Islet precursor cell (in vitro differentiated cells): ENCODE data around the gene C8G.

Experiments
- DNase-seq: peaks from one replicate; pipeline ENCODE4 v3.0.0-alpha.2; 2018

Gene C8G

DNA sequence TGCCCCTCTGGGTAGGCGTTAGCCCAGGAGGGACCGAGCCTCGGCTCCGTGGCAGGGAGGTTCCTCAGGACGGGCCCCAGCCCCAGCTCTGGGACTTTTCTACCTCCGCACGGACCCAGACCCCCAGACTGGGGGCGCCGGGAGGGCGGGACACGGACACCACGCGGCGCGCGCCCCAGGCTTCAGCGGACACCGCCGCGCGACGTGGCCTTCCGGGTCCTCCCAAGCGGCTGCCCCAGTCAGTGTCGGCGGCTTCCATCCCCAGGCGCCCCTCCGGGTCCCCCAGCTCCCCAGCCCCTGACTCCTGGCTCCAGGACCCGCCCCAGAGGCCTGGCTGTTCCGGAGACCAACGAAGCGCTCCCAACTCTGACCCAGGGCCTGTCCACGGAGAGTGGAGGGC, 40.8 kb downstream of the C8G start:
- no peak for DNase-seq

DNA sequence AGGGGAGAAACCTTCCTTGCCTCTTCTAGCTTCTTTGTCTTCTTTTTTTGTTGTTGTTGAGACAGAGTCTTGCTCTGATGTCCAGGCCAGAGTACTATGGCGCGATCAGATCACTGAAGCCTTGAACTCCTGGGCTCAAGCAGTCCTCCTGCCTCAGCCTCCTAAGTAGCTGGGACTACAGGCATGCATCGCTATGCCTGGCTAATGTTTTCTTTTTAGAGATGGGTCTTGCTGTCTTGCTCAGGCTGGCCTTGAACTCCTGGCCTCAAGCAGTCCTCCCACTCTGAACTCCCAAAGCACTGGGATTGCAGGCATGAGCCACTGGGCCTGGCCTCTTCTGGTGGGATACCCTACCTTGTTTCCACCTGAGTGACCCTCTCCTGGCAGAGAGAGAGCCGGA, 43.8 kb downstream of the C8G start:
- DNase-seq, result no peak

DNA sequence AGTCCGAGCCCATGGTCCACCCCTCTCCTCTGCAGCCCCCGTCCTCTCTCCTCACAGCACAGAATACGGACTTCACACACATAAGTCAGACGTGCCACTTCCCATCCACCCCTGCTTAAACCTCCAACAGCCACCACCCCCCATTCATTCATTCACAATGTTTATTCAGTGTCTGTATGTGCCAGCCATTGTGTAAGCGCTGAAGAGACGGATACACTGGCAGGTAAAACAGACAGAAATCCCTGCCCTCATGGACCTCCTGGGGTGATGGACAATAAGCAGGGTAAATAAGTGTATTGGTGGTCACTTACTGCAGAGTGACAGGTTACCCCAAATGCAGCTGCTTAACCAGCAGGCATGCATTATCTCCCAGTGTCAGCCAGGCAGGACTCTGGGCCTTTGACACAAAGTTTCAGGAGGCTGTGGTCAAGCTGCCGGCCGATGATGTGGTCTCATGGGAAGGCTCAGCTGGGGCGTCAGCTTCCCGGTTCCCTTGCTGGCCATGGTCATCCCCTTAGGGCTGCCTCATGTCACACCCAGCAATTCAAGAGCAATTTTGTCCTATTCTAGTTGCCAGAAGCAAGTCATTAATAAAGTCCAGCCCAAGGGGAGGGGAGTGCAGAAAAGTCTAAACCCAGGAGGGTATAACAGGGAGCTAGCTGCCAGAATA, 45.3 kb downstream of the C8G start:
- no peak for DNase-seq

DNA sequence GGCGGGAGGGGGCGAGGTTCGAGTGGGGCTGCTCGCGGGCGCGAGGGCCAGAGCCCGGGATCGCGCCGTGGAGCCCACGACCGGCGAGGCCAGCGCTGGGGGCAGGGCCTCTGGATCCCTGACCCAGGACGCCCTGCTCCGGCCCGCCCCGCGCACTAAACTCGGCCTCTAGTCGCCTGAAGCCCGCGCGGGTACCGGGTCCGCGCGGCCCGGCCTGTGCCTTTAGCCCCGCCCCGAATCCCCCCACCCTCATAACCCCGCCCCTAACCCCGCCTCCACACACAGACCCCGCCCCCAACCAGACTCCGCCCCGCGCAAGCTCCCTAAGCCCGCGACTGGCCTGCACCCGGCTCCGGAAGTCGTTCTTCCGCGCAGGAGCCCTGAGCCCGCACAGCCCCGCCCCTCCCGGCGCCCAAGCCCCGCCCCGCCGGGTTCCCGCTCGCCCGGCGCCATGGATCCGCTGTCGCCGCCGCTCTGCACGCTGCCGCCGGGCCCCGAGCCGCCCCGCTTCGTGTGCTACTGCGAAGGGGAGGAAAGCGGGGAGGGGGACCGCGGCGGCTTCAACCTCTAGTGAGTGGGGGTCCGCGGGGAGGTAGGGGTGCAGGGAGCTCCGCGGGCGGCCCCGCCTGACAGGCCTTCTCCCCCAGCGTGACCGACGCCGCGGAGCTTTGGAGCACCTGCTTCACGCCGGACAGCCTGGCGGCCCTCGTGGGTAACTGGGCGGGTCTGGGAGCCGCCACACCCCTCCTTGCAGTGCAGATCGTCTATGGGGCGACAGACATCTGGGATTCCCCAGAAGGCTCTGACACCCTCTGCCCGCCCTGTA, 47.2 kb downstream of the C8G start, which contains the start of gene PAXX:
Gene PAXX, plus strand, starts transcription at position 430 of the 826 bp plus-strand sequence. Its CDS starts 22 bp downstream, at position 452.
- peak; percentile 93 for DNase-seq

DNA sequence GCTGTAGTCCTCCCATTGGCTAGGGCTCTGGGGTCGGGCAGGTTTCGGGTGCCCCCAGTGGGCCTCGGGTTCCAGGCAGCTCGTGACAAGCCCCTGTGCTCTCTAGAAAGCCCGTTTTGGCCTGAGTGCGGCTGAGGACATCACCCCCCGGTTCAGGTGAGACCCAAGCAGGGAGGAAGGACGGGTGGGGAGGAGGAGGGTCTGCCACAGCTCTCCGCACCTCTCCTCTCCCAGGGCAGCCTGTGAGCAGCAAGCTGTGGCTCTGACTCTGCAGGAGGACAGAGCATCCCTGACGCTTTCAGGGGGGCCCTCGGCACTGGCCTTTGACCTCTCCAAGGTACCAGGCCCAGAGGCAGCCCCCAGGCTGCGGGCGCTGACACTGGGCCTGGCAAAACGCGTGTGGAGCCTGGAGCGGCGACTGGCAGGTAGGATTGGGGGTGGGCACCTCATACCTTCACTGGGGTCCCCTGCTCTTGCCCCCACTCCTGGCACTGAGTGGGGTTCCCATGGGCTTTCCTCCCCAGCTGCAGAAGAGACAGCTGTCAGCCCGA, 47.9 kb downstream of the C8G start:
- no peak for DNase-seq

DNA sequence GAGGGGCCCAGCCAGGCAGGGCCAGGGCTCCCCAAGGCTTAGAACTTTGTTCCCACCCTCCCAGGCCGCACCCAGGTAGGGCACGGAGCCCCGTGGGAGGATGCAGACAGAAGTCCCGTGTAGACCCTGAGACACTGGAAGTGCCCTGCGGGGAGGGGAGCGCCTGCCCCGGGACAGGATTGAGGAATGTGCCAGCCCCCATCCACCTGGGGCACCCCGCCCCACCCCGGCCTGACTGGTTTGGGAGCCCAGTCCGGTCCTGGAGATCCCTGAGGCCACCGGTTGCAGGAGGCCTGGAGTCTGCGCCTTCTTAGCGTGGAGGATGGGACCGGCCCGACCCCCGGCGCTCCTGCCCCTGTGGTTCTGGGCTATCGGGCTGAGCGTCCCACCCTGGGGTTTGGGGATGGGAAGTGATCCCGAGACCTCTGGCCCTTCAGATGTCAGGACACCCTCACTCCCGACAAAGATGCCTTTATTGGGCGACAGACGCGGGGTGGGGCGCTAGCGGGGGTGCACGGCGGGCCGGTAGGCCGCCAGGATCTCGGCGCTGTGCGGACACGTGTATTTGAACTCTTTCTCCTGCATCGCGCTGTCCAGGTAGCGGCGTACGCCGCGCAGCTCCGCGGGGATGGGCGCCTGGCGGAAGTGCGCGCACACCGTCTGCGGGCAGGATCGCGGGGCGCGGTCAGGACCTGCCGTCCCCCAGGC, 49.3 kb downstream of the C8G start:
- DNase-seq, result no peak

DNA sequence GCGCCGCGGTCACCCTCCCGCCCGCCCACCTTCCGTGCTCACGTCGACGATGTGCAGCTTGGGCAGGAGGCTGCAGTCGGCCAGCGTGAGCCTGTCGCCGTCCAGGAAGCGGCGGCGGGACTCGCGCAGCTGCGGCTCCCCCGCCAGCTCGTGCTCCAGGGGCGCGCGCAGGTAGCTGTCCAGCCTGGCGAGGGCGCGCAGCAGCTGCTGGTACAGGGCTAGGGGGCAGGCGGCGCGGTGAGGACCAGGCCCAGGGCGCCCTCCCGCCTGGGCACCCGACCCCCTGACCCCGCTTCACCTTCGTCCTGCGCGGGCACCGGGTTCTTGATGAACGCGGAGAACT, 49.8 kb downstream of the C8G start:
- DNase-seq, result no peak

DNA sequence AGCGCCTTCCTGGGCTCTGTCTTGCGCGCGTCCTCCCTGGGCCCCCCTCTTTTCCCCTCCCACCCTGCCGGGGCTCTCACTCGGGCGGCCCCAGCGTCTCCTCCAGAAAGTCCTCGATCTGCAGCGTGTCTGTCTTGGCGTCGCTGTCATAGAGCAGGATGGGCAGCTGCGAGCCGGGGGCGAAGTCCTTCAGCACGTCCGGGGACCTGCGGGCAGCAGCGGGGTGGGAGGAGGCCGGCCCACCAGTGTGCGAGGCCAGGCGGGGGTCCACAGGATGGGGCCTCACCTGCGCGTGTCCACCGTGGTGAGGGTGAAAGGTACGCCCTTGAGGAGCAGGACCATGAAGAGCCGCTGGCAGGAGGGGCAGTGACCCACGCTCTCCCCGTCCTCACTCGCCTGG, 50.3 kb downstream of the C8G start:
- no peak for DNase-seq

DNA sequence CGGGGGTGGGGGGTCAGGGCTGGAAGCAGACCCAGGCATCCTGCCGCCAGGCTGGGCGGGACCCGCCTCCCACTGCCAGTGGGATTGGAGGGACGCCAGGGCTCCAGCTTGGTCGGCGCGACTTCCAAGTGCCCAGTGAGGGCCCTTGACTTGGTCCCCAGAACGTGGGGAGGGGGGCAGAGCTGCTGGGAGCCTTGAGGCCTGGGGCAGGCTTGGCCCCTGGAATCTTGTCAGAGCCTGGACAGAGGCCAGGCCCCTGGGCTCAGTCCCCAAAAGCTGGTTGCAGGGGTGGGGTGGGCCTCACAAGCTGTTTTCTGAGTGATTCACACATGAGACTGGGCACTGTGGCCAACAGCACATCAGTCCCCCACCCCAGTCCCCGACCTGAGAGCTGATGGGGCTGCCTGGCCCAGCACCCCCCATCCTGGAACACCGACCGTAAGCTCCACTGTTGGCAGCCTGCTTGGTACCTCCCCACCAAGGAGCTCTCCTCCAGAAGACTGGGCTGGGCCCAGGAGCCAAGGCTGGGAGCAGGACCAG, 50.8 kb downstream of the C8G start:
- DNase-seq, result no peak
